T-helper 9 cell (primary cell): Measurements from ENCODE around the gene PYGM.

Source experiments
- DNase-seq: peaks from one replicate; pipeline ENCODE4 v3.0.0-alpha.2; 2020

Gene PYGM

GRCh38 chr11:64790205-64791095 lies 30.7 kb upstream of the PYGM start:
- no peak for DNase-seq

DNA sequence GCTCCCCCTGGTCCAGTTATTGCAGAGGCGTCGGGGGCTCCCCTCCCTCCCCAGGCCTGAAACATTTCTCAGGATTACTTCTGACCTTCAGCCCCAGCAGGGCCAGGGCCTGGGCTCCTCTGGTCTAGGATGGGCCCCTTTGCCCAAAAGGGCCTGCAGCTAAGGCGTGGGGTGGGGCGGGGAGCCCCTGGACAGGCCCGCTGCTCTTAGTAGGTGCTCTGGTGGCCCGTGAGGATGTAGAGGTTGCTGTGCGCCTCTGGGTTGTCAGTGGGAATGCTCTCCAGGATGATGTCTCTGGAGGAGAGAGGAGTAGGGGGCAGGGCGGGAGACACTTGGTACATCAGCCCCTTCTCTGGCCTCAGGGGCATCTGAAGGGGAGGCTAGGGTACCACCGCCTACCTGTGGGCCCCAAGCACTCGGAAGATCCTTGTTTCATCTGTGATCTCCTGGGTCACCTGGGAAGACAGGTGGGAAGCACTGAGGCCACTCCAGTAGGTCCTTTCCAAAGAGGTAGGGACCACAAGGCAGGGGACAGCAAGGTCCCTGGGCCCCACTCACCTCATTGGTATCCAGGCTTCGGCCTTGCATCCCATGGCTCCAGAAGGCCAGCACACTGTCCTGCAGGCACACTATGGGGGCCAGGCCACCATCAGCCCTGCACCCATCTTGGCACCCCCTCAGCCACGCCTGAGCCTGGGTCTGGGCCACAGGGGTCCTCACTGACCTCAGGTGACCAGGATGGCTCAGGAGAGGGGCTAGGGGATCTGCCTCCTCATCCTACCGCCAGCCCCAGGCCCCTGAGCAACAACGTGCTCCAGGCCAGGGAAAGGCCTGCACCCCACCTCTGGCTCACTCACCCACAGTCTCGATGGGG lies 29.8 kb upstream of the PYGM start:
- no peak for DNase-seq

DNA sequence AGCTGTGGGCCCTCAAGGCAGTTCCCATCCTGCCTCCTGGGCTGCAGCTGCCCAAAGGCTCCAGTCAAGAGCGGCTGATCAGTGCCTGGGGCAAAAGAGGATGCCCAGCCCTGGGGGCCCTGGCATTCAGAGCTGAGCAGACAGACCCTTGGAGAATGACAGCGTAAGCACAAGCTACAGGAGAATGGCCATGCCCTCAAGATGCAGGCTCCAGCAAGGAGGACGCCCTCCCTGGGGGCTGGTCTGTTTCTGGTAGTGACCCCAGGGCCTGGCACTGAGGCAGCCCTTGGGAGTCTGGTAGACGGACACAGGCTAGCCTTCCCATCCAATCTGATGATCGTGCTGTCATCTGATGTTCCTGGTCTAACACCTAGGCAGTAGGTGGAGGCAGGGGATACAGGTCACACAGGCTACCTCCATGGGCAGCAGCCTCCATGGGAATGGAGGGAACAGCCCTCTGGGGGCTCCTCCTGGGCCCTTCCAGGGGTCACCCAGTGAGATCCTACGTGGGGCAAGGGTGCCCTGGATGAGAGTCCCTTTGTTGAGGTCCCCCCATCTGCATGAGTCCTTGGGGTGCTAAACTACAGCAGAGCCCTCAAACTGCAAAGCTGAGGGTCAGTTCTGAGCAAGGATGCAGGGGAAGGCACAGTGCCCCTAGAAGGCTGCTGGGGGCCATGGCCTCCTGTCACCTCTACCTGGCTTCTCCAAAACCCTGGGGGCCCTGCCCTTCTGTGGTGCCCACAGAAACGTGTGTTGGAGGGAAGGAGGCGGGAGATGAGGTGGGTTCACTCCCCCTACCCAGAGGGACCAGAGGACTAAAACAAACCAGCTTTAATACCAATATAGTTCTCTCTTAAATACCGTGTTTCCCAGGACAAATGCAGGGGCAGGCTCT lies 28.8 kb upstream of the PYGM start:
- no peak for DNase-seq

- DNase-seq = peak; percentile 51
Observed at GRCh38 chr11:64787526-64788320, 27.9 kb upstream of the PYGM start.

- DNase-seq = no peak
Observed at GRCh38 chr11:64786308-64786707, 26.5 kb upstream of the PYGM start.

- DNase-seq = no peak
Observed at GRCh38 chr11:64784813-64785581, 25.2 kb upstream of the PYGM start.

DNA sequence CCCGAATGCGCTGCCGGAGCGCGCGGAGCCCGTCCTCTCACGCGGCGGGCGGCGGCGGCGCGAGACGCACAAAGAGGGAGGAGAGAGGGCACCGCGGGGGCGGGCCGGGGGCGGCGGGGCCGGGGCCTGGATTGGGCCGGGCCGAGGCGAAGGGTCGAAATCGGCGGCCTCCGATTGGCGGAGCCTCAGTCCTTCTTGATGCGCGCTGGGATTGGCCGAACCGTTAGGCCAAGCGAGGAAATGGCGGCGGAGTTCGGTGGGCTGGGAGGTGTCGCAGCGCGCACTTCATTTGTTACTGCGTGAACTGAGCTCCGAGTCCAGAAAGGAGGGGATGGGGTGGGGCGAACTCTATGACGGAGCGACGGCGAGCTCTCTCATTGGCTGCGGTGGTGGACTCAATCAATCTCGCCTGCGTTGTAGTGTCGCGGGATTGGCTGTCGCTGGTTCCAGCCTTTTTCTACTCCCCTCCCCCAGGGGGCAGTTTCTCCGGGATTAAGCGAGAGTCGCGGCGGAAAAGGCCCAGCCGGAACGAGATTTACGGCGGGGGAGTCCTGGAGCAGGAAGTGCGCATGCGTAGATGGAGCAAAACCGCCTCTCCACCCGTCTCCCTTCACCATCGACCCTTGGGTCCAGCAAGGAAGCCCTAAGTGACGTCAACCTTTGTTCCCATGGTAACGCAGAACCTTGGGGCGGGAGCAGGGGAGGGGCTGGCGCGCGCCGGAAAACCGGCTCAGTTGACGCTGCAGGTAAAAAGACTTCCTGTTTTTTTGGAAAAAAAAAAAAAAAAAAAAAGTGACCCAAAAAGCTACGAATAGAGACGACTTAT lies 18.9 kb upstream of the PYGM start, which contains the start of gene SF1:
SF1 (minus strand) TSS at position 70 of the 826 bp plus-strand sequence. CDS start 150 bp downstream, outside the sequence.
- peak; percentile 96 for DNase-seq

GRCh38 chr11:64778223-64778472 lies 18.4 kb upstream of the PYGM start:
- no peak for DNase-seq

GRCh38 chr11:64777449-64778222 lies 17.9 kb upstream of the PYGM start:
- peak; percentile 78 for DNase-seq

- no peak for DNase-seq
Observed at GRCh38 chr11:64776875-64777274, 17.1 kb upstream of the PYGM start.

- DNase-seq = no peak
Observed at GRCh38 chr11:64776425-64776824, 16.7 kb upstream of the PYGM start.

DNA sequence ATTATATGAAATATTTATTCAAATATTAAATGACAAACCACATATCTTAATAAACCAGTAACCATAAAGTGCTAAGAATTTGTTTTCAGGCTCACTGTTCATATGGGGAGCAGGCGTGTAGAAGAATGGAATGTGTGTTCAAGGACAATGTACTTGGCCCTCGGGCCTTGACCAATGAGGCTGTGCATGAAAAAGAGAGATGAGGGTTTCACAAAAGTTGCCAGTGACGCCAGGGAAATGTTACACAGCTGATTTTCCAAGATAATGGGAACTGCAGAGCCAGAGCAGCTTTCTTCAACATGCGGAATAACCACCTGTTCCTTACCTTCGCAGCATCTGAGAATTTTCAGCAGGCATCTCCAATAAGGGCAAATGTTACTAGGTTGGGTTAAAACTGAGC lies 14.4 kb upstream of the PYGM start:
- DNase-seq = no peak

DNA sequence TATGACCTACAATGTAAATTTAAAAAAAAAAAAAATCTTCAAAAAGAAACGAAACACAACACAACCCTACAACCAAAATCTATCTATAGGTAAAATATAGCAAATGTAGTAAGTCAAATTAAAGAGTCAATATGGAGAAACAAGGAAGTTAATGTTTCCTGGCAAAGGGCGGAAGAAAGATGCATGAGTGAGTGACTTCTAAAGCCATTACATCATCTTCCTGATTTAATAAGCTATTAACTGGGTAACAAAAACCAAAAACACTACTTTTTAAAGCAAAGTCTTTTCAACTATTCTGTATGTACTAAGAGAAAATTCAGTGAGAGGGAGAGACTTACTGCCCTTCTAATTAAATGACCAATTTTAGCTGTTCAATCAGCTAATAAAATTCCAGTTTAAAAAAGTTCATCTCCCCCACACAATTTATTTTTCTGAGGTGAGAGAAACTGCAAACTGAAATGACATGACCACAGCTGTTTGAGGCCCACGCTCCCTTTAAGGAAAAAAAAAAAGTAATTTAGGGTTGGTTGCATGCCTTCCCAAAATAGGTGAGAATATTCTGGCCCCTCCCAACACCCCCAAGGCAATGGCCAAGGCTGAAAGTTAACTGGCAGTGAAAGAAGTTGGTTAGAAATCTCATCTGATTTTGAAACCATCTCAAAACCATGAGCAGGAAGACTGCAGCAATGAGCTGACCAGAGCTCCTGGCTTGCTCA lies 12.7 kb upstream of the PYGM start:
- no peak for DNase-seq

DNA sequence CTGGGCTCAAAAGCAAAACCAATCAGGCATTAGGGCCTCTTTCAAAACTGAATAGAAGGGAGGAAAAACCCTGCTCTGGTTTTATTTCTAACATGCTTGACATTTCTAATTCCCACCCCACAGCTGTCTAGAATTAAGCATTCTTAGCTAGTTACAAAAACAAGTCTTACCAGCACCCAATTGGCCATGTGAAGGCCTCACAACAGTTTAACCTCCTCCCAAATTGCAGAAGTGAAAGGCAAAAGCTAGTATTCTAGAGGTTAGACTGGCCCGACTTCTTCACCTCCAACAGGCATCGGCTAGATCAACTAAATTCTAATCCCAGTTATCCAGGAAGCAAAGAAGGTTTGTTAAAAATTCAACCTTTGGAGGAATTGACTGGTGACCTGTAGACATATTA lies 12.1 kb upstream of the PYGM start:
- no peak for DNase-seq

DNA sequence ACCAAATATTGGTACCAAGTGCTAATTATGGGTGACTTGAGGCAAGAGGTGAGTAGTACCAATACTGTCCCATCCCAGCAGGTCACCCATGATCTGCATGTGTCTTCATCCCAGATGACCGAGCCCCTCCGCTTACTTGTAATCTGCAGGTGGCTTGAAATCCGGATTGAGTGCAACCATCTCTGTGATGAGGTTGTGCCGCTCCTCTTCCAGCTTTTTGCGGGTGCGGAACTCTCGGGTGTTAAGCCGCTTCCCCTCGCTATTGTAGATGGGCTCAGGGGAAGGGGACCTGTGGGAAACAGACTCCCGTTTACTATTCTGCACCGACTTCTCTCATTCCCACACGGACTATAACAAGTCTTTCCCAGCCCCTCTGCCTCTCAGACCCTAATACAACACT lies 10.3 kb upstream of the PYGM start:
- no peak for DNase-seq

DNA sequence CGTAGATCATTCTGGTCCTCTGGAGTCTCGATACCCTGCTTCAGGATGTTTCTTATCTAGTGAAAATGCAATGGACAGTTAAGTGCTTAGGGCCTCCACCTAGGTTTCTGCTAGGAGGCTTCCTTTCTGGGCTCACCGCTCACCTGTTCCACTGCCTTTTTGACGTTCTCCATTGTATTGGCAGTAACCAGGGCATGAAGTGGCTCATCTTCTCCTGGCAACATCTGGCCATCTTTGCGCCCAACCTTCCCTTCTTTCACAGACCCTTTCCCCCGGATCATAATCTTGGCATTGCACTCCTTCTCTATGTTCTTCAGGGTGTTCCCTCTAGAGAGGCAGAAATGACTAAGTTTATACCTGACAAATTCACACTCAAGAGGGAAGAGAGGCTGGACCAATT lies 9.5 kb upstream of the PYGM start:
- no peak for DNase-seq

GRCh38 chr11:64768300-64768694 lies 8.5 kb upstream of the PYGM start:
- DNase-seq = no peak

DNA sequence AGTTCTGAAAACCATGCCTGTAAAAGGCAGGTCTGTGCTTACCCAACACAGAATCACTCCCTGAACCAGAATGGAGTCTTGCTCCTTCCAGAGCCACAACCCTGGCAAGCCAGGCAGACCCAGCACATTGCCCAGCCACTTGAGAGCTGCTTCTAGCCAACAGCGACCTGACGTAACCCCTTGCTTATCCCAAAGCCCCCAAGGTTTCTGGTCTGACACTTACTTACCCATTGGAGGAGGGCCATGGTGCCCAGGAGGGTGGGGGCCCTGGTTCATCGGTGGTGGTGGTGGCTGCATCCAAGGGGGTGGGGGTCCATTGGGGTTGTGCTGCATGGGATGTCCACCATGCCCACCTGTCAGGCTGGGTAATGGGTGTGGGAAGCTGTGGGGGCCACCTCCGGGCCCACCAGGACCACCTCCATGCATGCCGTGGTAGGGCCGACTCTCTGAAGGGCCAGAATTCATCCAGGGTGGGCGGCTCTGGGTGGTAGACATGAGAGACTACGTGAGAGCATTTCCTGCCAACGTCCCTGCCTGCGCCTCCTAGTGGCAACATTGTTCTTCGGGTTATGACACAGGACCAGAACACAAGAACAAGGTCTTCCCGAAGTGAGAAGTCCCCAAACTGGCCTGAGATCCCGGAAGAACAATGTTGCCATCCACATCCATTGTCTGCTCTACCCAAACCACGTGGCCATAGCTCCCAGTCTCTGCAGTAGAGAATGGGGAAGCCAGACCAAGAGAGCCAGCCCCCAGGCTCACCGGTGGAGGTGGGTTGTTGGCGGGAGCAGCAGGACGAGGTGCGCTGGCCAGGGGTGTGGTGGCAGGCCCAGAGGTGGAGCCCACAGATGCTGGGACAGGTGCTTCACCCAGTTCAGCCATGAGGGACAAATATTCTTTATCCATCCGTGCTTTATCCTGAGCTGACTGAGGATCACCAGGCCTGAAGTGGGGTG lies 7.8 kb upstream of the PYGM start:
- peak; percentile 85 for DNase-seq
